ENCODE measurements around the gene SNCA. TPM values are rescaled to one million over a fixed set of nuclear protein-coding genes. Genes with fewer than 3 reads are reported as not detected.

SNCA gene
- total RNA-seq, 4 donors from 2014 or later: 18.7 to 67.4 (median 32.5) TPM

- Histone ChIP-seq H3K36me3 (no peaks in the 10 kb centered on the region), H3K4me1 (no peaks in the 10 kb centered on the region), H3K27me3 (no peaks in the 10 kb centered on the region), H3K4me3 (no peak overlapping the region), H3K9me3 (no peaks in the 10 kb centered on the region), H3K27ac (peak overlapping the region; percentile 83 to 85)
- TF ChIP-seq, protein P1, sequence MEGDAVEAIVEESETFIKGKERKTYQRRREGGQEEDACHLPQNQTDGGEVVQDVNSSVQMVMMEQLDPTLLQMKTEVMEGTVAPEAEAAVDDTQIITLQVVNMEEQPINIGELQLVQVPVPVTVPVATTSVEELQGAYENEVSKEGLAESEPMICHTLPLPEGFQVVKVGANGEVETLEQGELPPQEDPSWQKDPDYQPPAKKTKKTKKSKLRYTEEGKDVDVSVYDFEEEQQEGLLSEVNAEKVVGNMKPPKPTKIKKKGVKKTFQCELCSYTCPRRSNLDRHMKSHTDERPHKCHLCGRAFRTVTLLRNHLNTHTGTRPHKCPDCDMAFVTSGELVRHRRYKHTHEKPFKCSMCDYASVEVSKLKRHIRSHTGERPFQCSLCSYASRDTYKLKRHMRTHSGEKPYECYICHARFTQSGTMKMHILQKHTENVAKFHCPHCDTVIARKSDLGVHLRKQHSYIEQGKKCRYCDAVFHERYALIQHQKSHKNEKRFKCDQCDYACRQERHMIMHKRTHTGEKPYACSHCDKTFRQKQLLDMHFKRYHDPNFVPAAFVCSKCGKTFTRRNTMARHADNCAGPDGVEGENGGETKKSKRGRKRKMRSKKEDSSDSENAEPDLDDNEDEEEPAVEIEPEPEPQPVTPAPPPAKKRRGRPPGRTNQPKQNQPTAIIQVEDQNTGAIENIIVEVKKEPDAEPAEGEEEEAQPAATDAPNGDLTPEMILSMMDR (IDR thresholded peaks at IDR 0.05): no peak
- TF ChIP-seq POLR2A (IDR thresholded peaks at IDR 0.05): no peak
- DNase-seq: peak; percentile 48 to 70
- intact Hi-C loops (cut with DNase I; ENCODE audit: low total_unique reads): loop anchor here (5.0 kb wide), 1 partner anchor 46 kb away; no protein-coding TSS in a partner anchor
Observed at GRCh38 chr4:89752932-89753598, 83.9 kb downstream of the SNCA start.

GRCh38 chr4:89751416-89751815 is 85.5 kb downstream of the SNCA start:
- DNase-seq: no peak
- no peaks in the 10 kb centered on the region for H3K4me1 ChIP-seq
- H3K27ac ChIP-seq: peak overlapping the region in 1 of 2 donors; percentile 85
- no peaks in the 10 kb centered on the region for H3K36me3 ChIP-seq
- TF ChIP-seq, protein P1 (IDR thresholded peaks at IDR 0.05): no peak
- no peak for TF ChIP-seq POLR2A (IDR thresholded peaks at IDR 0.05)
- no peak overlapping the region for H3K4me3 ChIP-seq
- no peaks in the 10 kb centered on the region for H3K27me3 ChIP-seq
- H3K9me3 ChIP-seq: no peaks in the 10 kb centered on the region
- intact Hi-C loops (cut with DNase I; ENCODE audit: low total_unique reads): loop anchor here (5.0 kb wide), 1 partner anchor 44 kb away; no protein-coding TSS in a partner anchor

DNA sequence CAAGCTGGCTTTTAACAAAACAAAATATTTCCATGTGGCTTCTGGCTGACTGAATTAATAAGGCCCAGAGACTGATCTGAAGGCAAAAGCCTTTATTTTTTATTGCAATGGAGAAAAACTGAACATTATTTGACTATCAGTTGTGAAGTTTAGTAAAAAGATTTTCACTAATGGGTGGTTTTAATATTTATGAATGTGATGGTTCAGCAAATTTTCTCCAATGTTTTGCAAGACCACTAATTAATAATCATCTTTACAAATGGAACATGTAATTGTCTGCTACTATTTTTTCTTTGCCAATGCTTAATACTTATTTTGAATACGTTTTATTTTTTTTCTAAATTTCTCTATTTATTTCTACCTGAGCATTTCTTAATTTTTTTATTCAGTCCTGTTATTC is 90.6 kb downstream of the SNCA start:
- intact Hi-C loops (cut with DNase I; ENCODE audit: low total_unique reads): no loop called here
- Histone ChIP-seq H3K36me3 (no peaks in the 10 kb centered on the region), H3K27me3 (no peaks in the 10 kb centered on the region), H3K4me3 (no peak overlapping the region), H3K9me3 (no peaks in the 10 kb centered on the region), H3K27ac (peak overlapping the region; percentile 30 to 45), H3K4me1 (peaks cover 0 to 11% of the 10 kb centered on the region in 2 donors)
- DNase-seq: no peak
- TF ChIP-seq, protein P1 (IDR thresholded peaks at IDR 0.05): no peak
- TF ChIP-seq POLR2A (IDR thresholded peaks at IDR 0.05): no peak

DNA sequence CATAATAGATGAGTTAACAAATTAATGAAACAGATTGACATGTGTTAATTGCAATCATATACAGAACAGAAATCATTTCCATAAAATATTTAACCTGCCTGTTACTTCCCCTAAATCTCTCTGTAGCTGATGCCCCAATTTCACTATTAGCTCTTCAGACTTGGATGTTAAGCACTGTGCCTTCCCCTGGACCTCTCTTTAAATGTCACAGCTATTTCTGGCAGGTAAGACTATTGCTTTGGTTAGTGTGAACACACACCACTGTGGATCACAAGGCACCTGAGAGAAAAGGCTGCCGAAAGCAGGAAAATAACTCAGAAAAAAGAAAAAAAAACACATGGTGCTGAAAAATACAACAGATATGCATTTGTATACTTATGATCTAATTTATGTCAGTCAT is 91.3 kb downstream of the SNCA start:
- H3K36me3 ChIP-seq: no peaks in the 10 kb centered on the region
- DNase-seq: no peak
- H3K27me3 ChIP-seq: no peaks in the 10 kb centered on the region
- TF ChIP-seq, protein P1 (IDR thresholded peaks at IDR 0.05): no peak
- TF ChIP-seq POLR2A (IDR thresholded peaks at IDR 0.05): no peak
- H3K9me3 ChIP-seq: no peaks in the 10 kb centered on the region
- intact Hi-C loops (cut with DNase I; ENCODE audit: low total_unique reads): no loop called here
- H3K27ac ChIP-seq: peak overlapping the region in 1 of 2 donors; percentile 45
- H3K4me1 ChIP-seq: peaks cover 0 to 11% of the 10 kb centered on the region in 2 donors
- H3K4me3 ChIP-seq: no peak overlapping the region

DNA sequence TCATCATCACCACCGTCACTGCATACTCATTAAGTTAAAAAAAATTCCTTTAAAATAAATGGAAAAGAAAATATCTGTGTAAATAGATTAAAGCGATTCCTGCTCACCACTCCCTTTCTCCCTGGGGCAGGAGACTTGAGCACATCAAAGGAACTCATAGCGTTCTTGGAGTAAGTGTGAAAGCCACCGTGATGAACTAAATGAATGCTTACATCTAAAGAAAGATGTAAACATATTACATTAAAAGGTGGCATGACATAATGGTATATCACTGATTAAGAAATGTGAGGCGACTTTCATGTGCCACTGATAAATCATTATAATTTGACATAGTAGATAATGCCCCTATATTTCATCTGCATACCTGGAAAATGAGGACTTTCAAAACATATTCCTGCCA is 92.0 kb downstream of the SNCA start:
- intact Hi-C loops (cut with DNase I; ENCODE audit: low total_unique reads): no loop called here
- no peak for DNase-seq
- Histone ChIP-seq H3K36me3 (no peaks in the 10 kb centered on the region), H3K4me3 (no peak overlapping the region), H3K27me3 (no peaks in the 10 kb centered on the region), H3K27ac (peak overlapping the region; percentile 34 to 45), H3K4me1 (peaks cover 0 to 11% of the 10 kb centered on the region in 2 donors), H3K9me3 (no peaks in the 10 kb centered on the region)
- TF ChIP-seq, protein P1 (IDR thresholded peaks at IDR 0.05): no peak
- TF ChIP-seq POLR2A (IDR thresholded peaks at IDR 0.05): no peak
